Stimulated activated CD4-positive, alpha-beta T cell treated with anti-CD3 and anti-CD28 coated beads, Interleukin-1b, Interleukin-23, amount 100 ng/mL, for 4 hours (primary cell): ENCODE data around the gene CEP120.

ENCODE experiments used
- DNase-seq, 2 donors: peaks; one replicate each; pipeline ENCODE4 v3.0.0-alpha.2; 2020; ENCODE audit warnings: low read depth in 2 of 2

CEP120 gene

GRCh38 chr5:123299136-123299535 is 124.1 kb downstream of the CEP120 start:
- no peak for DNase-seq

GRCh38 chr5:123298335-123299030 is 124.7 kb downstream of the CEP120 start:
- no peak for DNase-seq

- no peak for DNase-seq
Observed at GRCh38 chr5:123297866-123298265, 125.3 kb downstream of the CEP120 start.

- DNase-seq = no peak
Observed at GRCh38 chr5:123297198-123297831, 125.9 kb downstream of the CEP120 start.
